Measurements from ENCODE around the gene AMFR. TPM values are rescaled to one million over a fixed set of nuclear protein-coding genes. Genes with fewer than 3 reads are reported as not detected.
A peak's percentile ranks its signal among the peaks of the same experiment; 100 is the strongest.

The AMFR gene
- total RNA-seq, 1 donor from 2014 or later = 90.7 TPM

GRCh38 chr16:56415875-56416274 is 9.5 kb downstream of the AMFR start:
- H3K4me1 Mint-ChIP-seq (ENCODE audit: unreplicated experiment) = peaks cover 5% of the 10 kb centered on the region
- H3K9me3 Mint-ChIP-seq (ENCODE audit: unreplicated experiment) = no peaks in the 10 kb centered on the region
- H3K36me3 Mint-ChIP-seq (ENCODE audit: low read depth, unreplicated experiment) = peaks cover 12% of the 10 kb centered on the region
- no peak overlapping the region for H3K4me3 Mint-ChIP-seq (ENCODE audit: unreplicated experiment)
- no peak overlapping the region for H3K27ac Mint-ChIP-seq (ENCODE audit: unreplicated experiment)
- TF ChIP-seq CTCF (IDR thresholded peaks at IDR 0.05; ENCODE audit: unreplicated experiment) = no peak
- no peak for DNase-seq (ENCODE audit: low spot score)
- no peaks in the 10 kb centered on the region for H3K27me3 Mint-ChIP-seq (ENCODE audit: unreplicated experiment)

- DNase-seq (ENCODE audit: low spot score) = no peak
- no peaks in the 10 kb centered on the region for H3K4me1 Mint-ChIP-seq (ENCODE audit: unreplicated experiment)
- H3K9me3 Mint-ChIP-seq (ENCODE audit: unreplicated experiment) = no peaks in the 10 kb centered on the region
- no peak overlapping the region for H3K4me3 Mint-ChIP-seq (ENCODE audit: unreplicated experiment)
- peaks cover 13% of the 10 kb centered on the region for H3K36me3 Mint-ChIP-seq (ENCODE audit: low read depth, unreplicated experiment)
- H3K27me3 Mint-ChIP-seq (ENCODE audit: unreplicated experiment) = no peaks in the 10 kb centered on the region
- no peak overlapping the region for H3K27ac Mint-ChIP-seq (ENCODE audit: unreplicated experiment)
- TF ChIP-seq CTCF (IDR thresholded peaks at IDR 0.05; ENCODE audit: unreplicated experiment) = no peak
Measured at GRCh38 chr16:56414366-56414765, 11.0 kb downstream of the AMFR start.

GRCh38 chr16:56413381-56413780 is 12.0 kb downstream of the AMFR start:
- no peak overlapping the region for H3K4me3 Mint-ChIP-seq (ENCODE audit: unreplicated experiment)
- no peak for TF ChIP-seq CTCF (IDR thresholded peaks at IDR 0.05; ENCODE audit: unreplicated experiment)
- no peaks in the 10 kb centered on the region for H3K4me1 Mint-ChIP-seq (ENCODE audit: unreplicated experiment)
- H3K9me3 Mint-ChIP-seq (ENCODE audit: unreplicated experiment) = no peaks in the 10 kb centered on the region
- no peak overlapping the region for H3K27ac Mint-ChIP-seq (ENCODE audit: unreplicated experiment)
- no peak for DNase-seq (ENCODE audit: low spot score)
- H3K36me3 Mint-ChIP-seq (ENCODE audit: low read depth, unreplicated experiment) = peaks cover 17% of the 10 kb centered on the region
- H3K27me3 Mint-ChIP-seq (ENCODE audit: unreplicated experiment) = no peaks in the 10 kb centered on the region

- peaks cover 19% of the 10 kb centered on the region for H3K36me3 Mint-ChIP-seq (ENCODE audit: low read depth, unreplicated experiment)
- no peak for DNase-seq (ENCODE audit: low spot score)
- H3K9me3 Mint-ChIP-seq (ENCODE audit: unreplicated experiment) = no peaks in the 10 kb centered on the region
- TF ChIP-seq CTCF (IDR thresholded peaks at IDR 0.05; ENCODE audit: unreplicated experiment) = no peak
- H3K4me1 Mint-ChIP-seq (ENCODE audit: unreplicated experiment) = no peaks in the 10 kb centered on the region
- H3K27ac Mint-ChIP-seq (ENCODE audit: unreplicated experiment) = no peak overlapping the region
- H3K4me3 Mint-ChIP-seq (ENCODE audit: unreplicated experiment) = peak overlapping the region; percentile 42
- H3K27me3 Mint-ChIP-seq (ENCODE audit: unreplicated experiment) = no peaks in the 10 kb centered on the region
Measured at GRCh38 chr16:56411624-56412023, 13.7 kb downstream of the AMFR start.

- H3K36me3 Mint-ChIP-seq (ENCODE audit: low read depth, unreplicated experiment) = peaks cover 19% of the 10 kb centered on the region
- no peak for TF ChIP-seq CTCF (IDR thresholded peaks at IDR 0.05; ENCODE audit: unreplicated experiment)
- no peaks in the 10 kb centered on the region for H3K9me3 Mint-ChIP-seq (ENCODE audit: unreplicated experiment)
- no peak overlapping the region for H3K27ac Mint-ChIP-seq (ENCODE audit: unreplicated experiment)
- no peaks in the 10 kb centered on the region for H3K4me1 Mint-ChIP-seq (ENCODE audit: unreplicated experiment)
- H3K4me3 Mint-ChIP-seq (ENCODE audit: unreplicated experiment) = peak overlapping the region; percentile 42
- no peaks in the 10 kb centered on the region for H3K27me3 Mint-ChIP-seq (ENCODE audit: unreplicated experiment)
- no peak for DNase-seq (ENCODE audit: low spot score)
Measured at GRCh38 chr16:56411123-56411522, 14.2 kb downstream of the AMFR start.

Measured in endothelial cell (in vitro differentiated cells).